Activated B cell treated with CpG ODN at 0.5 μM for 24 hours (primary cell): ENCODE measurements around the gene C6orf15. TPM values are rescaled to one million over a fixed set of nuclear protein-coding genes. Genes with fewer than 3 reads are reported as not detected.

ENCODE experiments used
- ATAC-seq: fragments of 200-7000 bp; cut with Tn5 transposase; one replicate; pipeline ENCODE4 v1.10.0; 2021; ENCODE audit warnings: low read depth, mild to moderate bottlenecking, moderate library complexity
- CTCF ChIA-PET: fragments of 350-600 bp; sonication (Branson Sonifier 250); formaldehyde crosslinking; loops from one replicate; lab custom pipeline; 2021; ENCODE audit warnings: antibody characterized with exemption; lab: Charles Lee
- POLR2A ChIA-PET: fragments of 350-600 bp; sonication (Branson Sonifier 250); formaldehyde crosslinking; loops from one replicate; lab custom pipeline; 2021; ENCODE audit warnings: antibody characterized with exemption; lab: Charles Lee
- DNase-seq: peaks from one replicate; pipeline ENCODE4 v3.0.0; 2022
- H3K27ac Mint-ChIP-seq: one replicate; pipeline ENCODE4 v1.8.0; 2020; ENCODE audit warnings: mixed read lengths
- H3K27me3 Mint-ChIP-seq: one replicate; pipeline ENCODE4 v1.8.0; 2021; ENCODE audit warnings: mixed read lengths
- H3K36me3 Mint-ChIP-seq: one replicate; pipeline ENCODE4 v1.8.0; 2021; ENCODE audit warnings: low read depth, mixed read lengths
- H3K4me1 Mint-ChIP-seq: one replicate; pipeline ENCODE4 v1.8.0; 2021; ENCODE audit warnings: mixed read lengths
- H3K4me3 Mint-ChIP-seq: one replicate; pipeline ENCODE4 v1.8.0; 2020; ENCODE audit warnings: mild to moderate bottlenecking, mixed read lengths
- H3K9me3 Mint-ChIP-seq: one replicate; pipeline ENCODE4 v1.8.0; 2020; ENCODE audit warnings: mixed read lengths
- CTCF ChIP-seq: fragments of 200-600 bp; IDR thresholded peaks from one replicate; pipeline ENCODE4 v1.8.0; 2022; ENCODE audit warnings: antibody characterized with exemption, mild to moderate bottlenecking
- intact Hi-C: fragments of 100-400 bp; cut with micrococcal nuclease; formaldehyde crosslinking; loops from one replicate; pipeline ENCODE4 v1.15.1; 2024
- total RNA-seq: library from RNA; stranded (reverse); gene quantifications from 2 replicates; pipeline ENCODE4 v1.2.3, GENCODE V29; 2022

C6orf15 gene
- not detected in 2 replicates for total RNA-seq

- Mint-ChIP-seq H3K27me3 (peaks cover 31% of the 10 kb centered on the region), H3K27ac (no peak within 1 kb of the TSS), H3K36me3 (no peaks in the 10 kb centered on the region), H3K4me3 (no peak within 1 kb of the TSS), H3K4me1 (peaks cover 5% of the 10 kb centered on the region), H3K9me3 (no peaks in the 10 kb centered on the region)
- intact Hi-C loops = no loop called here
- DNase-seq (no peak), ATAC-seq (no peak)
- TF ChIP-seq CTCF = no peak
- ChIA-PET CTCF (no interaction called here), POLR2A (no interaction called here)
Measured at GRCh38 chr6:31112478-31112877, at the start of gene C6orf15. Gene C6orf15 (minus strand): TSS chr6:31112575. CDS start chr6:31112555, 20 bp downstream.

GRCh38 chr6:31161216-31162126 lies 49.1 kb upstream of the C6orf15 start:
- ChIA-PET CTCF (no interaction called here), POLR2A (interaction anchor here (0.6 kb wide), 1 partner anchor 301 kb away, joined by 4 read pairs; no protein-coding TSS in a partner anchor)
- Mint-ChIP-seq H3K4me3 (no peak overlapping the region), H3K9me3 (no peaks in the 10 kb centered on the region), H3K36me3 (peaks cover 9% of the 10 kb centered on the region), H3K27ac (no peak overlapping the region), H3K27me3 (no peaks in the 10 kb centered on the region), H3K4me1 (peaks cover 54% of the 10 kb centered on the region)
- TF ChIP-seq CTCF = no peak
- intact Hi-C loops = no loop called here
- DNase-seq (no peak), ATAC-seq (no peak)

- Mint-ChIP-seq H3K36me3 (peaks cover 20% of the 10 kb centered on the region), H3K27ac (peak overlapping the region; percentile 90), H3K4me3 (peak overlapping the region; percentile 95), H3K9me3 (no peaks in the 10 kb centered on the region), H3K27me3 (no peaks in the 10 kb centered on the region), H3K4me1 (peaks cover 42% of the 10 kb centered on the region)
- DNase-seq (no peak), ATAC-seq (no peak)
- ChIA-PET CTCF (interaction anchor here (0.6 to 2.1 kb wide), 3 partner anchors 32 to 762 kb away, joined by 3 to 9 read pairs (median 4); no protein-coding TSS in a partner anchor), POLR2A (interaction anchor here (0.6 to 2.3 kb wide), 9 partner anchors 12 to 1019 kb away, joined by 3 to 20 read pairs (median 4); partner anchors contain the start of genes HLA-C and VARS2)
- TF ChIP-seq CTCF = no peak
- intact Hi-C loops = loop anchor here (1.0 to 5.0 kb wide), 4 partner anchors 22 to 1217 kb away; partner anchors contain the start of gene HLA-A
Measured at GRCh38 chr6:31158863-31159855, 46.8 kb upstream of the C6orf15 start.

- no peaks in the 10 kb centered on the region for H3K27me3 Mint-ChIP-seq
- DNase-seq (peak; percentile 98), ATAC-seq (peak; percentile 91)
- TF ChIP-seq CTCF = no peak
- H3K36me3 Mint-ChIP-seq = peaks cover 24% of the 10 kb centered on the region
- peak within 1 kb of the TSS; percentile 95 for H3K4me3 Mint-ChIP-seq
- intact Hi-C loops = loop anchor here (1.0 to 5.0 kb wide), 4 partner anchors 21 to 1216 kb away; partner anchors contain the start of gene HLA-A
- peak within 1 kb of the TSS; percentile 90 for H3K27ac Mint-ChIP-seq
- ChIA-PET CTCF (interaction anchor here (2.1 kb wide), 1 partner anchor 208 kb away, joined by 9 read pairs; no protein-coding TSS in a partner anchor), POLR2A (interaction anchor here (0.6 to 2.3 kb wide), 11 partner anchors 11 to 1019 kb away, joined by 3 to 20 read pairs (median 4); partner anchors contain the start of genes HLA-C and VARS2)
- peaks cover 34% of the 10 kb centered on the region for H3K4me1 Mint-ChIP-seq
- H3K9me3 Mint-ChIP-seq = no peaks in the 10 kb centered on the region
Measured at GRCh38 chr6:31158140-31158862, 45.9 kb upstream of the C6orf15 start, which contains the start of gene TCF19. Gene TCF19 (plus strand): TSS chr6:31158589. CDS start chr6:31159470, 881 bp downstream.
